Measurements from ENCODE around the gene RTP5.
A peak's percentile ranks its signal among the peaks of the same experiment; 100 is the strongest.
"Not testable (repeated sequence)": the region's sequence is repeated elsewhere in the genome, so short reads cannot be mapped to it uniquely, and the experiment has no call there.

Gene RTP5

DNA sequence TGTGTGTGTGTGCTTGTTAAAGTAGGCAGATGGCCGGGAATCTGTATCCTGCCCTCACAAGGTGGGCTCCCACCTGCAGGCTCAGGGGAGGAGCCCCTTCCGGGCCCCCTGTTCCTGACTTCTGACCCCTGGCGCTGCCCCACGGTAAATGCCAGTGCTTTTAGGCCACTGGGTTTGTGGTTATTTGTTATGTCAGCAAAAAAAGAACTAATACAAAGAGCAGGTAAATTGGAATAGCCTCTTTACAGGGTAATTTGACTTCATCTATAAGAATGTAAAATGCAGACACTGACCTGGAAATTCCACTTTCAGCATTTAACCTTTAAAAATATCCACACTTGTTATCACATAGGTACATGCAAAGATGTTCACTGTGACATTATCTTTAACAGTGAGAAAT is 44.2 kb downstream of the RTP5 start:
- no peak for DNase-seq

DNA sequence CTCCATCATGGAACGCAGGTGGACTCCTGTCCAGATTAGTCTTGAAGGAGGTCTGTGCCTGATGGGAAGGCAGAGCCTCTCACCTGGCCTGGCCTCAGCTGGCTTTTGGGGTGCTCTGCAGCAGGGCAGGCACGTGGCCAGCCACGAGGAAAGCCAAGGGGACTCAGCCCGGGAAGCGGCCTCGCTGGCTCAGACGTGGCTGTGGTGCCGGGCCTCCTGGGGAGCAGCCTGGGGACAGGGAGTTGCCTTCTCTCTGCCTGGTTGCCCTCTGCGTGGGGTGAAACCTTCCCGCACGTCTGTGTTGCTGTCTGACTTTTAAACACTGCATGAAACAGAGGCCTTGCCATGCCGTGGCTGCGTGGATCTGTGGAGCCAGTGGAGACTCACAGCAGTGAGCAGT is 45.0 kb downstream of the RTP5 start:
- no peak for DNase-seq

DNA sequence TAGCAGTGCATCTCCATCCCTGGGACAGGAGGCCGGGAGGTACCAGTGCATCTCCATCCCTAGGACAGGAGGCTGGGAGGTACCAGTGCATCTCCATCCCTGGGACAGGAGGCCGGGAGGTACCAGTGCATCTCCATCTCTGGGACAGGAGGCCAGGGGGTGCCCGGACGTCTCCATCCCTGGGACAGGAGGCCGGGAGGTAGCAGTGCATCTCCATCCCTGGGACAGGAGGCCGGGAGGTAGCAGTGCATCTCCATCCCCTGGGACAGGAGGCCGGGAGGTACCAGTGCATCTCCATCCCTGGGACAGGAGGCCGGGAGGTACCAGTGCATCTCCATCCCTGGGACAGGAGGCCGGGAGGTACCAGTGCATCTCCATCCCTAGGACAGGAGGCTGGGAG is 52.1 kb downstream of the RTP5 start:
- not testable (repeated sequence) for DNase-seq

DNA sequence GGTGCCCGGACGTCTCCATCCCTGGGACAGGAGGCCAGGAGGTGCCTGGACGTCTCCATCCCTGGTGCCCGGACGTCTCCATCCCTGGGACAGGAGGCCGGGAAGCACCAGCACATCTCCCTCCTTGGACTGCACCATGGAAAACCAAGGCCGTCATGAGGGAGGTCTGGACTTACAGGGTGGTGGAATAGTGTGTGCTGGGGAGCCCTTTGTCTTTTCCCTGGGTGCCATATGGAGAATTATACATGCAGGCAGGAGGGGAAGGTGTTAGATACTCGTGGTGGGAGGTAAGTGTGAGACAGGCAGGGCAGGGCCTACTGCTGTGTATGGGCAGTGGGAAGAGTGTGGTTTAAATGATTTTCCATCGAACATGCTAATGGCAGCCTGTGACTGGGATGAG is 52.9 kb downstream of the RTP5 start:
- DNase-seq = no peak

DNA sequence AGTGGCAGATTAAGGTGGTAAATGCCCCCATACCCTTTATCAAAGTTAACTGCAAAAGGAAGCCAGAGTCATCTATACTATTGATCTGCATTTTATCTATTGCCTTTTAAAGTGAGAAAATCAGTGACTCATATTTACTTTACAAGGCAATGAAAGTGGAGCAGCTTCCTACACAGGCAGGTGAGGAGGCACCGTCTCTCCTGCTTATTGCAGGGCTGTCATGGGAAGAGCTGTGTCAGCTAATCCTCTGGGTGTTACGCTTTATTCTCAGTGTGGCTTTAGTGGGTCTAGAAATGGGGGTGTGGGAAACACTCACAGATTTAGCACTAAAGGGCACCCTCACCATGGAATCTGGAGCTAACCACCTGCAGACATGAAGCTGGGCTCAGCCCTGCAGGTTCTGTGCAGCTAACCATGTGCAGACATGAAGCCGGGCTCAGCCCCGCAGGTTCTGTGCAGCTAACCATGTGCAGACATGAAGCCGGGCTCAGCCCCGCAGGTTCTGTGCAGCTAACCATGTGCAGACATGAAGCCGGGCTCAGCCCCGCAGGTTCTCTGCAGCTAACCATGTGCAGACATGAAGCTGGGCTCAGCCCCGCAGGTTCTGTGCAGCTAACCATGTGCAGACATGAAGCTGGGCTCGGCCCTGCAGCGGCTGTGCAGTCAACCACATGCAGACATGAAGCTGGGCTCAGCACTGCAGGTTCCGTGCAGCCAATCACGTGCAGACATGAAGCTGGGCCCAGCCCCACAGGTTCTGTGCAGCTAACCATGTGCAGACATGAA is 53.5 kb downstream of the RTP5 start:
- DNase-seq = peak in 6 of 56 donors; percentile 12 to 47 (median 24)
